GM19324 (cell line): ENCODE results near the gene HORMAD2.
"Not testable (repeated sequence)": the region's sequence is repeated elsewhere in the genome, so short reads cannot be mapped to it uniquely, and the experiment has no call there.

Source experiments
- ATAC-seq: cut with Tn5 transposase; IDR thresholded peaks from one replicate; pipeline ENCODE4 v1.9.1; 2021; ENCODE audit warnings: mild to moderate bottlenecking, moderate library complexity; ENCODE audit not compliant: unreplicated experiment, low FRiP score

HORMAD2 gene

DNA sequence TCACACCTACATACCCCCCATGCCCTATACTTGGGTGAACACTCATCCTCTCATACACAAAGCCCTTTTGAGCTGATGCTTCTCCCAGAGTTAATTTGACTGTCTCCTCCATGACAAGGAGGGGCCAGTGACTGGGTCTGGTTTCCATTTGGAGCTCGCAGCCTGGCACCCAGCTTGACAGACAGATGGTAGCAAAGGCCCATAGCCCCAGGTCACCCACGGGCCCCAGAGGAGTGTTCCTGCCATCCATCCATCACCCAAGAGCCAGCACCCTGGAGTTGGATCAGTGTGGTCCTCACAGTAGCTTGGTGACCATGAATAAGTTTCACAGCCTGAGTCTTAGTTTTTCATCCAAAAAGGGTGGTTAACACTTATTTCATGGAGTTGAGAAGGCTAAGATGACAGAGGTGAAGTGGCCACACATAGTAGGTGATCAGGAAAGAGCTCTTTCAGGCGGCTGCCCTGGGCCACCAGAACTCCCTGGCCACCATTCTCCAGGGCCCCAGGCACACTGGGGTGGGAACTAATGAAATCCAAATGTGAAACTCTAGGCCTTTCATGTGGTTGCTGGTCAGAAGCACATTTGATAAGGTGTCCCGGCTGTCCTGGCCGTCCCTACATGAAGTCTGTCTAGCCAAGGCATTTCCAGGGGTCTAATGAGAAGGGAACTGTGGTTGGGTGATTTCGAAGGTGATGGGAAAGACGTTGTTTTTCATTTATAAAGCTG lies 123.9 kb downstream of the HORMAD2 start:
- no peak for ATAC-seq

DNA sequence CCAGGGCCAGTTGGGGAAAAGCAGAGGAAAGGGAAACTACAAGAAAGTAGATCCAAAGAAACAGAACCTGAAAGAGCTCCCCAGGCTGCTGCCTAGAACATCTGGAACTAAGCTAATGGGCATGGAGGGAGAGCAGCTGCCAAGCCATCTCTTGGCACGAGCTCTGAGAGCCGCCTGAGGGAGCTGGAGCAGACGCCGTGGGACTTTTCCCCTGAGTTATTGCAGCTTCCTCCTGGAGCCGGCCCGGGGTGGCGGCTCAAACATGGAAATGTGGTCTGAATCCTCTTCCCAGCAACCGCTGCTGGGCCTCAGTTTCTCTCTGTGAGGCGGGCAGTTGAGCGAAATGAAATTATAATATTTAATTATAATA lies 124.5 kb downstream of the HORMAD2 start:
- no peak for ATAC-seq

GRCh38 chr22:30205281-30206115 lies 125.2 kb downstream of the HORMAD2 start:
- no peak for ATAC-seq

DNA sequence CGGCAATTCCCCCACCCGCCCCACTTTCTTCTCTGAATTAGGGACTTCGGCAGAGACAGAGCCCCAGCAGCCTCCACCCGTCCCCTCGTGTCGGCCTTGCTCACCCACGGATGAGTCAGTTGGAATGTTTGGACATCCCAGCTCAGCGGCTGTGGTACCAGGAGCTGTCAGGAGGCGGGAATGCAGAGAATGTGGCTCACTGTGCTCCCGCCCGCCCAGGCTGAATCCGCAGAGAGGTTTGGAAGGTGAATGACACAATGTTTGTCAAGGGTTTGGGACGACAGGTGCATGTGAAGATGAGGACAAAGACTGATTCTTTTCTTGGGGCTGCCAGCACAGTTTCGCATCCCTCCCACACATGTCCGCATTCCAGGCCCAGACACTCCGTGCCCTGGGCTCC lies 126.7 kb downstream of the HORMAD2 start:
- no peak for ATAC-seq

GRCh38 chr22:30208631-30209603 lies 128.7 kb downstream of the HORMAD2 start:
- ATAC-seq = no peak

GRCh38 chr22:30209642-30210041 lies 129.4 kb downstream of the HORMAD2 start:
- ATAC-seq = no peak

GRCh38 chr22:30210235-30210909 lies 130.1 kb downstream of the HORMAD2 start:
- no peak for ATAC-seq

DNA sequence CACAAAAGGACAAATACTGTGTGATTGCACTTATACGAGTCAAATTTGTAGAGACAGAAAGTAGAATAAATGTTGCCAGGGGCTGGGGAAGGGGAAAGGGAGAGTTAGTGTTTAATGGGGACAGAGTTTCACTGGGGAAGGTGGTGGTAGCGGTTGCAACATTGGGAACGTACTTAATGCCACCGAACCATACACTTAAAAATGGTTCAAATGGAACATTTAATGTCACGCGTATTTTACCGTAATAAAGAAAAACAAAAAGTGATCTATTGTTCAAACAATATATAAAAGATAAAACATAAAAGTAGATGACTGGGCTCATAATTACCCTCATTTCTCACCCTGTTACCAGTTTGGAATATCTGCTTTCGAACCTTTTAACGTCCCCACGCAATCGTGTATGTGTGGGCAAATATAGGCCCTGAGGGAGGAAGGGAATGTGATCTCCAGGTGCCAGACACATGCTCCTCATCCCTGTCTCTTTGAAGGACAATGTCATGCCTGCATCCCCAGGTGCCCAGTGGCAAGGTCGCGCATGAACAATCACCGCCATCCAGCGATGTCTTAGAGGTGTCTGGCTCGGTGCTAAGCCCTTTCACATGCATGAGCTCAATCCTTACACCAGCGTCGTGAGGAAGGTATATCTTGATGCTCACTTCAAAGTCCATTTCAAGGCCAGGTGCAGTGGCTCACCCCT lies 131.0 kb downstream of the HORMAD2 start:
- ATAC-seq = no peak

GRCh38 chr22:30212363-30212995 lies 132.2 kb downstream of the HORMAD2 start:
- no peak for ATAC-seq

DNA sequence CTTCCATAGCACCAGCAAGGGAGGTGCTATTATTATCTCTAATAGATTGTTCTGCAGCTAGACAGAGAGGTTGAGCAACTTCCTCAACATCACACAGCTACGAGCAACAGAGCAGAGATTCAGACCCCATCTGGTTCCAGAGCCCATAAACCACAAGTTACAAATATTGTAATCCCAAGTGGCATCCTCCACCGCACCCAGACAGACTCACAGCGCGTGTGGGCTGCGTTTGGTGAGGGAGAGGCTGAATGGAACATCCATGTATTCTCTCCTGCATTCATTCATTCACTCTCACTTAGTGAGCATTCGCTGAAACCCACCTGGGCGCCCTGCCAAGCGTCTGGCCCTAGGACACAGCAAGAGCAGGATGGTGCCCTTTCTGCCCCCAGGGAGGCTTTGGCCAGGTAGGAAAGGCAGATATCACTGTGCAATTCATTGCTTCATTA lies 132.8 kb downstream of the HORMAD2 start:
- no peak for ATAC-seq

DNA sequence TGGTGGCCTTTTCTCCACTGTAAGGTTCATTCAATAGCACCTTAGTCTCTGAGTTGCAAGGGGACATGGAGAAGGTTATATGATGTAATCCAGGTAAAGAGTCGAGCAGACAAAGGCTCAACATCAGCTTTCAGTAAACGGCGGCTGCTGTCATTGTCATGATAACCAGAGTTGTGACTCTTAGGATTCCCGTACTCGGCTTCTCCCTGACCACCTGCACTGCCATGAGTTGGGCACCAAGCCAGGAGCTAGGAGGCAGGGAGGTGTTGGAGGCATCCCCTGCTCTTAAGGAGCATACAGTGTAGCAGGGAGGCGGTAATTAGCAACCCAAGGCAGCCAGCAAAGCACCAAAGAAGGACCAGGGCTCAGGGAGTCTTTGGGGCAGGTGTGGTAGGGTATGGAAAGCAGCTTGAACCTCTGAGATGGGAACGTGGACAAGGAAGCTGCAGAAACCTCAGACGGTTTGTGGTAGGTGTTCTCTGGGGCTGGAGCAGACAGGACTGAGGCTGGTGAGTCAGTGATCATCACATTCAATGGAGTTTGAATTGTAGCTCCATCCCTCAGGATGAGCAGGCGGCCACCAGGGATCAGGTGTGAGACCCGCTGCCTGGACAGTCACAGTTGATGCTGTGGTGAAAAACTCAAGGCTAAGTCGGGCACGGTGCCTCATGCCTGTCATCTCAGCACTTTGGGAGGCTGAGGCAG lies 134.6 kb downstream of the HORMAD2 start:
- ATAC-seq = no peak

DNA sequence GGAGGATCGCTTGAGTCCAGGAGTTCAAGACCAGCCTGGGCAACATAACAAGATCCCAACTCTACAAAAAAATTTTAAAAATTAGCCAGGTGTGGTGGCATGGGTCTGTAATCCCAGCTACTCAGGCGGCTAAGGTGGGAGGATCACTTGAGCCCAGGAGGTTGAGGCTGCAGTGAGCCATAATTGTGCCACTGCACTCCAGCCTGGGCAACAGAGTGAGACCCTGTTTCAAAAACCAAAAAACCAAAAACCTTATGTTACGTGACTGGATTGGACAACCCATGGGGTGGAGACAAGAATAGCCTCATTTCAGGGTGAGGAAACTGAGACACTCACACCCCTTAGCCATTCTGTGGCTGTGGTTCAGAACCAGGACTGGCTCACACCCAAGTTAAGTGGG lies 136.0 kb downstream of the HORMAD2 start:
- not testable (repeated sequence) for ATAC-seq

GRCh38 chr22:30216710-30217109 lies 136.4 kb downstream of the HORMAD2 start:
- no peak for ATAC-seq

- ATAC-seq = no peak
Measured at GRCh38 chr22:30217698-30218560, 137.7 kb downstream of the HORMAD2 start.

DNA sequence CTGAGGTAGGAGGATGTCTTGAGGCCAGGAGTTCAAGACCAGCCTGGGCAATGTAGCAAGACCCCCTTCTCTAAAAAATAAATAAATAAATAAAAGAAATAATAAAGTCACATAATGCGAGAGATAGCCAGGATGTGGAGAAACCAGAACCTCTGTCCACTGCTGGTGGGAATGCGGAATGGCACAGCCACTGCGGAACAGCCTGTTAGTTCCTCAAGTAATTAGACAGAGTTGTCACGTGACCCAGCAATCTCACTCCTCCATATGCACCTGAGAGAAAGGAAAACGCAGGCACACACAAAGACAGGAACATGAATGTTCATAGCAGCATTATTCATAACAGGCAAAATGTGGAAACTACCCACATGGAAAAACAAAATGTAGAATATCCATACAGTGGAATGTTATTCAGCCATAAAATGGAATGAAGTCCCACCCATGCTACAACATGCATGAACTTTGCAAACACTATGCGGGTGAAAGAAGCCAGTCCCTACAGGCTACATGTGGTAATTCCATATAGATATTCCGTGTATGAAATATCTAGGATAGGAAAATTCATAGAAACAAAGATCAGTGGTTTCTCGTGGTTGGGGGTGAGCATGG lies 138.9 kb downstream of the HORMAD2 start:
- ATAC-seq = no peak

DNA sequence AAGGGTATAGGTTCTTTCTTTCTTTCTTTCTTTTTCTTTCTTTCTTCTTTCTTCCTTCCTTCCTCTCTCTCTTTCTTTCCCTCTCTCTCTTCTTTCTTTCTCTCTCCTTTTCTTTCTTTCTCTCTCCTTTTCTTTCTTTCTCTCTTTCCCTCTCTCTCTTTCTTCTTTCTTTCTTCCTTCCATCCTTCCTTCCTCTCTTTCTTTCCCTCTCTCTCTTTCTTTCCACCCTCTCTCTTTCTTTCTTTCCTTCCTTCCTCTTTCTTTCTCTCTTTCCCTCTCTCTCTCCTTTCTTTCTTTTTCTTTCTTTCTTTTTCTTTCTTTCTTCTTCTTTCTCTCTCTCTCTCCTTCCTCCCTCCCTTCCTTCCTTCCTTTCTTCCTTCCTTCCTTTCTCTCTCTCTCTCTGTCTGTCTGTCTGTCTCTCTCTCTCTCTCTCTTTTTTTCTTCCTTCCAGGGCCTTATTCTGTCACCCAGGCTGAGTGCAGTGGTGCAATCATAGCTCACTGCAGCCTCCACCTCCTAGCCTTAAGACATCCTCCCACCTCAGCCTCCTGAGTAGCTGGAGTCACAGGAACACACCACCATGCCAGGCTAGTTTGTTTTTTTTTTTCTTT lies 139.5 kb downstream of the HORMAD2 start:
- no peak for ATAC-seq
